Upper lobe of right lung (tissue), 1 donor: ENCODE results near the gene EVA1C. TPM values are rescaled to one million over a fixed set of nuclear protein-coding genes. Genes with fewer than 3 reads are reported as not detected.
A peak's percentile ranks its signal among the peaks of the same experiment; 100 is the strongest.

Experiments
- ATAC-seq: fragments of 200-7000 bp; cut with Tn5 transposase; one replicate; pipeline ENCODE4 v1.9.1; 2020; ENCODE audit warnings: mild to moderate bottlenecking, moderate library complexity
- DNase-seq: peaks from one replicate; pipeline ENCODE4 v3.0.0-alpha.2; 2020
- H3K27ac ChIP-seq: fragments of 200-600 bp; one replicate; pipeline ENCODE4 v1.8.0; 2022
- H3K27me3 ChIP-seq: fragments of 200-600 bp; one replicate; pipeline ENCODE4 v1.8.0; 2022; ENCODE audit warnings: mild to moderate bottlenecking
- H3K36me3 ChIP-seq: fragments of 200-600 bp; one replicate; pipeline ENCODE4 v1.8.0; 2022
- H3K4me1 ChIP-seq: fragments of 200-600 bp; one replicate; pipeline ENCODE4 v1.8.0; 2022
- H3K4me3 ChIP-seq: fragments of 200-600 bp; one replicate; pipeline ENCODE4 v1.8.0; 2022; ENCODE audit warnings: mild to moderate bottlenecking
- H3K9me3 ChIP-seq: fragments of 200-600 bp; one replicate; pipeline ENCODE4 v1.8.0; 2022
- intact Hi-C: fragments of 100-400 bp; cut with DNase I; formaldehyde crosslinking; loops from one replicate; pipeline ENCODE4 v1.11.0; 2022
- total RNA-seq: library from RNA; stranded (reverse); fragmentation: NEBNext Ultra II Directional; extraction: Animal tissue kit (Norgen Biotek cat#: 25700); gene quantifications from one replicate; pipeline ENCODE4 v1.2.1, GENCODE V29; 2021
- TF ChIP-seq, protein P1 (sequence below): fragments of 200-600 bp; IDR thresholded peaks from one replicate; pipeline ENCODE4 v1.8.0; 2022; ENCODE audit warnings: antibody characterized with exemption
- donor health status: DM: no; HTN: yes; CAD: no; lungs with severe emphysema.

The EVA1C gene
- total RNA-seq, 1 donor from 2014 or later = 55.4 TPM

DNA sequence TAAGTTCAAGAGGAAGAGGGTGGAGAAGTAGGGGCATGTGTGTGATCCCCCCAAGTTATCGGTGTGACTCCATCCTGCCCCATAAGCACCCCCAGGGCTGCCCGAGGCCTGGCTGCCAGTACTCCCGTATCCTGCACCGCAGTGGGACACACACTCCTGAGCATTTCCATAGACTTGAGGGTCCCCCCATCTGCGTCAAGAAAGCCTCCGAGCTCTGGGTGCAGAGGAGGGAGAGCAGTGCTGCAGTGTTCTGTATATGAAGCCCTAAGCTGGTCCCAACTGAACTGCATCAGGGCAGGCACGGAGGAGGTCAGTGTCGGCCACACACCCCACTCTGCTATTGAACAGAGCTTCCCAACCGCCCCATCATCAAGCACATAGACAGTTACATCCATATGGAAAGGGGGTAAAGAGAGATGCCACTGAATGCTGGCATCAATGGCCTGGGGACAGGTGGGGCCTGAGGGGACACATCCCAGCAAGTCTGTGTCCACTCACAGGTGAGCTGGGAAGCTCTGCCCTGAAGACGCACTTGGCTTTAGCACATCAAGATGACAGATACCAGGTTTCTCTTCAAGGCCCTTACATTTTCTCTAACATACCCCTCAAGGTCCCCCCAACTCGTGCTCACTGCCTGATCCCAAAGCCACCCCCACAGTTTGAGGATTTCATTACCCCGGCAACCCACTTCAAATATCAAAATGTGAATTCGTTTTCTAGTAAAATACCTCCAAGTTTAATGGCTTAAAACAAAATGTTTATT lies 64.3 kb downstream of the EVA1C start:
- no peak for DNase-seq
- ATAC-seq = no peak
- peaks cover 25% of the 10 kb centered on the region for H3K4me1 ChIP-seq
- intact Hi-C loops = loop anchor here (10.0 kb wide), 1 partner anchor 118 kb away; no protein-coding TSS in a partner anchor
- no peak overlapping the region for H3K4me3 ChIP-seq
- H3K27ac ChIP-seq = no peak overlapping the region
- TF ChIP-seq, protein P1, sequence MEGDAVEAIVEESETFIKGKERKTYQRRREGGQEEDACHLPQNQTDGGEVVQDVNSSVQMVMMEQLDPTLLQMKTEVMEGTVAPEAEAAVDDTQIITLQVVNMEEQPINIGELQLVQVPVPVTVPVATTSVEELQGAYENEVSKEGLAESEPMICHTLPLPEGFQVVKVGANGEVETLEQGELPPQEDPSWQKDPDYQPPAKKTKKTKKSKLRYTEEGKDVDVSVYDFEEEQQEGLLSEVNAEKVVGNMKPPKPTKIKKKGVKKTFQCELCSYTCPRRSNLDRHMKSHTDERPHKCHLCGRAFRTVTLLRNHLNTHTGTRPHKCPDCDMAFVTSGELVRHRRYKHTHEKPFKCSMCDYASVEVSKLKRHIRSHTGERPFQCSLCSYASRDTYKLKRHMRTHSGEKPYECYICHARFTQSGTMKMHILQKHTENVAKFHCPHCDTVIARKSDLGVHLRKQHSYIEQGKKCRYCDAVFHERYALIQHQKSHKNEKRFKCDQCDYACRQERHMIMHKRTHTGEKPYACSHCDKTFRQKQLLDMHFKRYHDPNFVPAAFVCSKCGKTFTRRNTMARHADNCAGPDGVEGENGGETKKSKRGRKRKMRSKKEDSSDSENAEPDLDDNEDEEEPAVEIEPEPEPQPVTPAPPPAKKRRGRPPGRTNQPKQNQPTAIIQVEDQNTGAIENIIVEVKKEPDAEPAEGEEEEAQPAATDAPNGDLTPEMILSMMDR = no peak
- no peaks in the 10 kb centered on the region for H3K27me3 ChIP-seq
- peaks cover 27% of the 10 kb centered on the region for H3K36me3 ChIP-seq
- H3K9me3 ChIP-seq = no peaks in the 10 kb centered on the region

GRCh38 chr21:32477424-32477745 lies 64.9 kb downstream of the EVA1C start:
- DNase-seq (no peak), ATAC-seq (no peak)
- Histone ChIP-seq H3K27me3 (no peaks in the 10 kb centered on the region), H3K4me3 (no peak overlapping the region), H3K36me3 (peaks cover 23% of the 10 kb centered on the region), H3K9me3 (no peaks in the 10 kb centered on the region), H3K27ac (no peak overlapping the region), H3K4me1 (peaks cover 25% of the 10 kb centered on the region)
- TF ChIP-seq, protein P1 = no peak
- intact Hi-C loops = loop anchor here (10.0 kb wide), 1 partner anchor 117 kb away; no protein-coding TSS in a partner anchor

DNA sequence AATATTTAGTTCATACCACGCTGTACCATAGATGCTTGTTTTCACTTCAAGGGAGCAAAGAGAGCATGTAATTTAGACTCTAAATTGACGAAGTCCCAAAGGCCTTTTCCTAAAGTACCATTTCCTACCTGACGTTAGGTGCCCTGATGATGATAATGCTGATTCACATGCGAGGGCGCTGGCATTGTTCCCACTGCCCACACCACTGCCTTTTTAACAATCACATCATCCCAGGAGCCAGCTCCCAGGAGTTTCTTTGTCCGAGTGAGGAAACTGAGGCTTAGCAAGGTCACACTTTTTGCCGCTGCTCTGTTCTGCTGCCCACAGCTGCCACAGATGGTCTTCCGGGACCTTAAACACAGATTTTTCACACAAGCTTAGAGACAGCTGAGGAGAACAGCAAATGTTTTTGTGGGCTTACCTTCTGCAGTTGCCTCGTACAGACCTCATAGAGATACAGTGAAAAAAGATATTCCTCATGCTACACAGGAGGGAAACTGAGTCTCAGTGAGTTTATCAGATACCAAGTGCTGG lies 69.4 kb downstream of the EVA1C start:
- TF ChIP-seq, protein P1 = no peak
- no peaks in the 10 kb centered on the region for H3K27me3 ChIP-seq
- H3K36me3 ChIP-seq = no peaks in the 10 kb centered on the region
- H3K4me3 ChIP-seq = no peak overlapping the region
- DNase-seq (no peak), ATAC-seq (no peak)
- intact Hi-C loops = no loop called here
- peaks cover 11% of the 10 kb centered on the region for H3K4me1 ChIP-seq
- H3K9me3 ChIP-seq = no peaks in the 10 kb centered on the region
- H3K27ac ChIP-seq = no peak overlapping the region

- intact Hi-C loops = no loop called here
Measured at GRCh38 chr21:32482565-32483292, 70.2 kb downstream of the EVA1C start.

DNA sequence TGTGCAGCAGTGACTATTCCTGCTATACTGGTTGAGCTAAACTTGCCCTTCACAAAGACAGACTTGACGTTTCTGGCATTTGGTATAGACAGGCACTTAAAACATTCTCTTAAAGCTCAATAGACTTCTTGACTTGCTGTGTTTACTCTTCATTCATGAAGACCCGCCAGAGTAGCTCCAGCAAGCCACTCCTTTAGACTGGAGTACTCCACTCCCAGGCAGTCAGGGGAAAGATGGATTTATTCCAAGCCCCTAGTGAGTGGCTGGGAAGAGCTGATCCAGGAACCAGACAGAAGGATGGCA lies 70.7 kb downstream of the EVA1C start:
- Histone ChIP-seq H3K27me3 (no peaks in the 10 kb centered on the region), H3K4me1 (peaks cover 11% of the 10 kb centered on the region), H3K9me3 (no peaks in the 10 kb centered on the region), H3K4me3 (no peak overlapping the region), H3K36me3 (no peaks in the 10 kb centered on the region), H3K27ac (no peak overlapping the region)
- DNase-seq (no peak), ATAC-seq (peak; percentile 74)
- TF ChIP-seq, protein P1 = no peak
- intact Hi-C loops = no loop called here

More at GRCh38 chr21:32482565-32483292, 70.2 kb downstream of the EVA1C start:
- Histone ChIP-seq H3K4me1 (peaks cover 11% of the 10 kb centered on the region), H3K27ac (no peak overlapping the region), H3K27me3 (no peaks in the 10 kb centered on the region), H3K4me3 (no peak overlapping the region), H3K9me3 (no peaks in the 10 kb centered on the region), H3K36me3 (no peaks in the 10 kb centered on the region)
- DNase-seq (no peak), ATAC-seq (no peak)
- TF ChIP-seq, protein P1 = no peak
